22Rv1 (cell line): ENCODE results near the gene TNIP1.

Source experiments
- H3K27ac ChIP-seq: fragments of 450-650 bp; 2 replicates; pipeline ENCODE4 v1.5.1; 2017
- ZFX ChIP-seq: fragments of 450-650 bp; IDR thresholded peaks from 2 replicates; pipeline ENCODE4 v1.6.1; 2017; ENCODE audit warnings: antibody characterized with exemption, borderline replicate concordance
- TF ChIP-seq, protein P1 (sequence below): fragments of 450-650 bp; IDR thresholded peaks from 2 replicates; pipeline ENCODE4 v1.5.1; 2017; ENCODE audit warnings: mild to moderate bottlenecking

TNIP1 gene

DNA sequence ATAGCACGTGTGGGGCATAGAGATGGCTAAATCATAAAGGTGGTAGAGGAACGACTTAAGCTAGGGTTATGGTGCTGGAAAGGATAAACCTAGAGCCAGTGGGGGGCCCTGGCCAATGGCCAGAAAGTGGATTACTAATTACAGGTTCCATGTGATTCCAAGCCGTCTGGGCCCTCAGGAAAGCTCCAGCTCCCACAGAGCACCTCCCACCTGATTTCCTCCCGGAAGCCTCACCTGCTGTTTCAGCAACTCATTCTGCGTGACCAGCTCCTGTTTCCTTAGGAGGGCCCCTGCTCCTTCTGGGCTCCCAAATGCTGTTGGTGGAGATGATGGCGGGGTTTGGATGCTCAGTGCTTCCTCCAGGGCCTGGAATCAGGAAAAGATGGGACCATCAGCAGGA lies 44.3 kb downstream of the TNIP1 start:
- TF ChIP-seq, protein P1, sequence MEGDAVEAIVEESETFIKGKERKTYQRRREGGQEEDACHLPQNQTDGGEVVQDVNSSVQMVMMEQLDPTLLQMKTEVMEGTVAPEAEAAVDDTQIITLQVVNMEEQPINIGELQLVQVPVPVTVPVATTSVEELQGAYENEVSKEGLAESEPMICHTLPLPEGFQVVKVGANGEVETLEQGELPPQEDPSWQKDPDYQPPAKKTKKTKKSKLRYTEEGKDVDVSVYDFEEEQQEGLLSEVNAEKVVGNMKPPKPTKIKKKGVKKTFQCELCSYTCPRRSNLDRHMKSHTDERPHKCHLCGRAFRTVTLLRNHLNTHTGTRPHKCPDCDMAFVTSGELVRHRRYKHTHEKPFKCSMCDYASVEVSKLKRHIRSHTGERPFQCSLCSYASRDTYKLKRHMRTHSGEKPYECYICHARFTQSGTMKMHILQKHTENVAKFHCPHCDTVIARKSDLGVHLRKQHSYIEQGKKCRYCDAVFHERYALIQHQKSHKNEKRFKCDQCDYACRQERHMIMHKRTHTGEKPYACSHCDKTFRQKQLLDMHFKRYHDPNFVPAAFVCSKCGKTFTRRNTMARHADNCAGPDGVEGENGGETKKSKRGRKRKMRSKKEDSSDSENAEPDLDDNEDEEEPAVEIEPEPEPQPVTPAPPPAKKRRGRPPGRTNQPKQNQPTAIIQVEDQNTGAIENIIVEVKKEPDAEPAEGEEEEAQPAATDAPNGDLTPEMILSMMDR: no peak
- TF ChIP-seq ZFX: no peak
- no peak overlapping the region for H3K27ac ChIP-seq

DNA sequence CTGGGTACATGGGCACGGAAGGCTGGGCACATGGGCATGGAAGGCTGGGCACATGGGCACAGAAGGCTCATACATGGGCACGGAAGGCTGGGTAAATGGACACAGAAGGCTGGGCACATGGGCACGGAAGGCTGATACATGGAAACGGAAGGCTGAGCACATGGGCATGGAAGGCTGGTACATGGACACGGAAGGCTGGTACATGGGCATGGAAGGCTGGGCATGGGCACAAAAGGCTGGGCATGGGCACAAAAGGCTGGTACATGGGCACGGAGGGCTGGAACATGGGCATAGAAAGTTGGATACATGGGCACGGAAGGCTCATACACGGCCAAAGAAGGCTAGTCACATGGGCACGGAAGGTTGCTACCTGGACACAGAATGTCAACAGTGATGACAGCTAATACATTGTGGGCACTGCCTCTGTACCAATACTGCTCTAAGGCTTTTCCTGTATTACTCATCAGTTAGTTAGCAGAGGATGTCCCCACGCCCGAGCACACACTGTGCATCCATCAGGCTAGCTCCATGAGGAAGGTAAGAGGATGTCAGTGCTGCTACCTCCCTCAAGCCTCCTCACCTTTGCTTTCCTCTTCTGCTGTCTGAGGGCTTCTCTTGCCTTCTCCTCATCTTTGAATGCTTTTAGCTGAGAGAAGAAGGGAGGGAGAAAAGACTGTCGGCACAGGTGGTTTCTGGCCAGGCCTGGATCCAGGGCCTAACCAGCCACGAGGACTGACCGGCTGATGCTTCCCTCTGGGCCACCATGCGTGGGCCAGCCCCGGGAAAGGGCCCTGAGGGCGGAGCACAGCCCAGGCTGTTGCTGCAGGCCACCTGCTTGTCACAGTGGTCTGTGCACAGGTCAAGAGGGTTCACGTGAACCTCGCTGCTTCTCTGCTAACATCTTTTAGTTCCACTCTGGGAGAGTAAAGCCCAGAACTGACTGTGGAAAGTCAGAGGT lies 46.1 kb downstream of the TNIP1 start:
- TF ChIP-seq, protein P1: no peak
- TF ChIP-seq ZFX: no peak

DNA sequence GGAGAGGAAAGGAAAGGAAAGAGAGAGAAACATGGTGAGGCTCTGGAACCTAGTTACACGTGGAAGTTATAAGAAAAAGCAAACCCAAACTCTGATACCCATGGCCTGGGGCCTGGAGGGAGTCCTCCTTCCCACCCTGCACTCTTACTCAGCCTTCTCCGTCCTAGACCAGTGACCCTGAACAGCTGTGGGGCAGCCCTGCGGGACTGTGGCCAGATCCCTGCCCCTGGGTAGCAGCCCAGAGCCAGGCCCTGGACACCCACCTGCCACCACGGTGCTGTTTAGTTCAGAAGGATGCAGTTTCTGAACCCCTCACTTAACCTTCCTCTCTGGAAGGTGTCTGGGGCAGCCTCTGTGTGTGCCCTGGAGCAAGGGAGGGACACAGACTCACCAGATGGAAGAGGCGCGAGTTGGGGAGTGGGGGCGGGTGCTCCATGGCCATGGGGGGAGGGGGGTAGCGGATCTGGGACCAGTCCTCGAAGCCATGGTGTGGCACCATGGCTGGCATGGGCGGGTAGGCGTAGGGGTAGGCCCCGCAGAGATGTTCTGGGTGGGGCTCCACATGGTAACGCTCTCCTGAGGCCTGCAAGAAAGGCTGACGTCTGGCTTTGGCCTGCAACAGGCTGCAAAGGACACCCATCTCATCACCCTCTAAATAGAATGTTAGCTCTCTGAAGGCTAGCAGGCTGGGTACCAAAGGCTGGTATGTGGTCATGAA lies 47.5 kb downstream of the TNIP1 start:
- TF ChIP-seq, protein P1: no peak
- TF ChIP-seq ZFX: no peak
- no peak overlapping the region for H3K27ac ChIP-seq

More for the DNA sequence above, 46.1 kb downstream of the TNIP1 start:
- H3K27ac ChIP-seq: no peak overlapping the region

DNA sequence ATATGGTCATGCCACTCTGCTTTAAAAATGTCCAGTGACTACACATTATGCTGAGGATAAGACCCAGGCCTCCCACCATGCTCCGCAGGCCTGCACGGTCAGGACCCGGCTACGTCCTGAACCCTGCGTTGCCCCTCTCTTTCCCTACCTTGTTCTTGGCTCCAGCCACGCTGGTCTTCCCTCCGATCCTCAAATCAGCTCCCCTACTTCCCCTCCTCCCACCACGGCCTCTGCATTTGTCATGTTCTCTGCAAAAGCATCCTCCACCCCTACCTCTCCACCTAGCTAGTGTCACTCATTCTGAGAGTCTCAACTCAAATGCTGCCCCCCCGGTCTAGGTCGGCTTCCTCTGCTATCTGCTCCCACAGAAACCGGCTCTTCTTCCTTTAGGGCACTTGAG lies 49.3 kb downstream of the TNIP1 start:
- no peak overlapping the region for H3K27ac ChIP-seq
- TF ChIP-seq, protein P1: no peak
- no peak for TF ChIP-seq ZFX

DNA sequence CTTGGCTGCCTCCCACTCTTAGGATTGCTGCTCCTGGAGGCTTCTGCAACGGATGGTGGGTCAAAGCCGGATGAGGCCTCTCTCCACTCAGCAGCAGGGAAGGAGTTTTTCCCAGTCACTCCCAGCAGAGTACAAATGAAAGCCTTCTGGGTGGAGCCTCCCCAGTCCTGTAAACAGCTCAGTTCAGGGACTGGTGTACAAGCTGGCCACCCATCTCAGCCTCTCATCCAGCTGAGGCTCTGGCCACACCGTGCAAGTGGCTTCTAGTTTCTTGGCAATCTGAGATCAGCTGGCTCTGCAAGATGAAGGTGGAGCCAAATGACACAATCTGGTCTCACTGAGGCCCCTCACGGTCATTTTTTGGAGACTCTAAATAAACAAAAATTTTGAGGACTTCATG lies 50.5 kb downstream of the TNIP1 start:
- TF ChIP-seq ZFX: no peak
- TF ChIP-seq, protein P1: no peak

DNA sequence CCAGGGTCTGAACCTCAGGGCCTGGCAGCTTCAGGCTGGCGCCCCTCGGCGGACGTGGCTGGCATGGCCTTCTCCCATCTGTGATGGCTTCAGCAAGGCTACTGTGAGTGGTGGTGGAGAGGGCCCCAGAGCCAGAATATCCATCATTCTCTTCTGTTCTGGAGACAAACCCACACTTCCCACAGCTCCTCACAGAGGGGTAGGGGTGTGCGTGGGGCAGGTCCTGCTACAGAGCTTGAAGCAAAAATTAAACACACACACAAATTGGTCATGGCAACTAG lies 50.8 kb downstream of the TNIP1 start:
- TF ChIP-seq, protein P1: no peak
- no peak for TF ChIP-seq ZFX
- no peak overlapping the region for H3K27ac ChIP-seq

More for the DNA sequence above, 50.5 kb downstream of the TNIP1 start:
- no peak overlapping the region for H3K27ac ChIP-seq
